GM12875 (cell line): ENCODE results near the gene MCF2L.

Experiments used
- H3K4me3 ChIP-seq: one replicate; pipeline ENCODE4 v1.5.1; 2011; ENCODE audit warnings: low read depth, low read length, control low read depth
- CTCF ChIP-seq: IDR thresholded peaks from 2 replicates; pipeline ENCODE4 v1.5.1; 2011; ENCODE audit warnings: low read depth, mild to moderate bottlenecking, control low read depth, inconsistent platforms, low read length, moderate library complexity, borderline replicate concordance; ENCODE audit not compliant: insufficient read depth

Gene MCF2L

GRCh38 chr13:113072376-113072775 lies 103.4 kb downstream of the MCF2L start:
- no peak for TF ChIP-seq CTCF

GRCh38 chr13:113073942-113074341 lies 104.9 kb downstream of the MCF2L start:
- no peak overlapping the region for H3K4me3 ChIP-seq
- no peak for TF ChIP-seq CTCF

More at GRCh38 chr13:113072376-113072775, 103.4 kb downstream of the MCF2L start:
- H3K4me3 ChIP-seq, result no peak overlapping the region

- no peak overlapping the region for H3K4me3 ChIP-seq
- TF ChIP-seq CTCF, result no peak
Observed at GRCh38 chr13:113074401-113074800, 105.4 kb downstream of the MCF2L start.

- TF ChIP-seq CTCF, result no peak
Observed at GRCh38 chr13:113074876-113075275, 105.9 kb downstream of the MCF2L start.

GRCh38 chr13:113075711-113076110 lies 106.7 kb downstream of the MCF2L start:
- H3K4me3 ChIP-seq, result no peak overlapping the region
- no peak for TF ChIP-seq CTCF

More at GRCh38 chr13:113074876-113075275, 105.9 kb downstream of the MCF2L start:
- H3K4me3 ChIP-seq, result no peak overlapping the region

GRCh38 chr13:113076681-113077401 lies 107.8 kb downstream of the MCF2L start:
- H3K4me3 ChIP-seq, result no peak overlapping the region
- TF ChIP-seq CTCF, result no peak

GRCh38 chr13:113077566-113077952 lies 108.5 kb downstream of the MCF2L start:
- TF ChIP-seq CTCF, result no peak
- no peak overlapping the region for H3K4me3 ChIP-seq
